HG03064 (cell line): ENCODE measurements around the gene GABPB1.

Experiments
- ATAC-seq: cut with Tn5 transposase; IDR thresholded peaks from one replicate; pipeline ENCODE4 v1.9.1; 2021; ENCODE audit warnings: low read depth; ENCODE audit not compliant: unreplicated experiment

GABPB1 gene

GRCh38 chr15:50247819-50248655, 107.0 kb downstream of the GABPB1 start:
- peak; percentile 98 for ATAC-seq

GRCh38 chr15:50246631-50247030, 108.4 kb downstream of the GABPB1 start:
- ATAC-seq = no peak

GRCh38 chr15:50244959-50245624, 109.9 kb downstream of the GABPB1 start:
- ATAC-seq = no peak

- no peak for ATAC-seq
Measured at GRCh38 chr15:50244153-50244552, 110.8 kb downstream of the GABPB1 start.

GRCh38 chr15:50241684-50242450, 113.1 kb downstream of the GABPB1 start:
- ATAC-seq = no peak

GRCh38 chr15:50238255-50238654, 116.7 kb downstream of the GABPB1 start:
- no peak for ATAC-seq

- ATAC-seq = no peak
Measured at GRCh38 chr15:50236433-50236832, 118.6 kb downstream of the GABPB1 start.

- ATAC-seq = no peak
Measured at GRCh38 chr15:50235794-50236193, 119.2 kb downstream of the GABPB1 start.

GRCh38 chr15:50234764-50235163, 120.2 kb downstream of the GABPB1 start:
- ATAC-seq = no peak

GRCh38 chr15:50233192-50233736, 121.7 kb downstream of the GABPB1 start:
- ATAC-seq = no peak

GRCh38 chr15:50232791-50233190, 122.2 kb downstream of the GABPB1 start:
- no peak for ATAC-seq

- ATAC-seq = no peak
Measured at GRCh38 chr15:50231761-50232160, 123.2 kb downstream of the GABPB1 start.

- no peak for ATAC-seq
Measured at GRCh38 chr15:50229336-50229735, 125.7 kb downstream of the GABPB1 start.

GRCh38 chr15:50228866-50229265, 126.1 kb downstream of the GABPB1 start:
- ATAC-seq = no peak

GRCh38 chr15:50227076-50227475, 127.9 kb downstream of the GABPB1 start:
- ATAC-seq = no peak

- ATAC-seq = no peak
Measured at GRCh38 chr15:50225938-50226337, 129.1 kb downstream of the GABPB1 start.
